ENCODE results near the gene CD6. TPM values are rescaled to one million over a fixed set of nuclear protein-coding genes. Genes with fewer than 3 reads are reported as not detected.

The CD6 gene
- total RNA-seq, 1 donor from 2014 or later: not detected

DNA sequence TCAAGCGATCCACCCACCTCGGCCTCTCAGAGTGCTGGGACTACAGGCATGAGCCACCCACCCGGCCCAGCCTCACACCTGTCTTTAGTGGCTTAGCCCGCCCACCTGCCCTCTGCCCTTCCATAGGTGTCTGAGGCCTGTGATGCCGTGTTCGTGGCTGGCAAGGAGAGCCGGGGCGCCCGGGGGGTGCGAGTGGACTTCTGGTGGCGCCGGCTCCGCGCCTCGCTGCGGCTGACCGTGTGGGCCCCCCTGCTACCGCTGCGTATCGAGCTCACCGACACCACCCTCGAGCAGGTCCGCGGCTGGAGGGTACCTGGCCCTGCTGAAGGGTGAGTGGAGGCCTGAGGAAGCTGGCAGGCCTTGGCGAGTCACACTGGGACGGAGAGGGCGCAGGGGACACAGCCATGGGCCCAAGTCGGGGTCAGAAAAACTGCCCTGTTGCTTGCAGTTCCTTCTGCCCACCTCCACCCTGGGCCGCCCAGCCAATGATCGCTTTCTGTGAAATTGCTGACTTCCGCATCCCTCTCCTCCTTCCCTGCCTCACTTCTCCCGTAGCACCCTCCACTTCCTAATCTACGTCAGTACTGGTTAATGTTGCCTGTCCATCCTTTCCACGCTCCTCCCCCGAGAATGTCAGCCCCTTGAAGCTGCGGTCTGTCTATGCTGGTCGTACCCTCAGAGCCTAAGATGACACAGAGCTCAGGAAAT lies 37.9 kb upstream of the CD6 start:
- TF ChIP-seq, protein P1, sequence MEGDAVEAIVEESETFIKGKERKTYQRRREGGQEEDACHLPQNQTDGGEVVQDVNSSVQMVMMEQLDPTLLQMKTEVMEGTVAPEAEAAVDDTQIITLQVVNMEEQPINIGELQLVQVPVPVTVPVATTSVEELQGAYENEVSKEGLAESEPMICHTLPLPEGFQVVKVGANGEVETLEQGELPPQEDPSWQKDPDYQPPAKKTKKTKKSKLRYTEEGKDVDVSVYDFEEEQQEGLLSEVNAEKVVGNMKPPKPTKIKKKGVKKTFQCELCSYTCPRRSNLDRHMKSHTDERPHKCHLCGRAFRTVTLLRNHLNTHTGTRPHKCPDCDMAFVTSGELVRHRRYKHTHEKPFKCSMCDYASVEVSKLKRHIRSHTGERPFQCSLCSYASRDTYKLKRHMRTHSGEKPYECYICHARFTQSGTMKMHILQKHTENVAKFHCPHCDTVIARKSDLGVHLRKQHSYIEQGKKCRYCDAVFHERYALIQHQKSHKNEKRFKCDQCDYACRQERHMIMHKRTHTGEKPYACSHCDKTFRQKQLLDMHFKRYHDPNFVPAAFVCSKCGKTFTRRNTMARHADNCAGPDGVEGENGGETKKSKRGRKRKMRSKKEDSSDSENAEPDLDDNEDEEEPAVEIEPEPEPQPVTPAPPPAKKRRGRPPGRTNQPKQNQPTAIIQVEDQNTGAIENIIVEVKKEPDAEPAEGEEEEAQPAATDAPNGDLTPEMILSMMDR (IDR thresholded peaks at IDR 0.05; ENCODE audit: insufficient read depth, low read length, severe bottlenecking): no peak
- no peaks in the 10 kb centered on the region for H3K27me3 ChIP-seq (ENCODE audit: control insufficient read depth, insufficient read depth, low read length)
- DNase-seq (ENCODE audit: low read depth): no peak
- FAIRE-seq: no peak
- peaks cover 25% of the 10 kb centered on the region for H3K36me3 ChIP-seq (ENCODE audit: control insufficient read depth, insufficient read depth, low read length)
- no peak overlapping the region for H3K4me3 ChIP-seq (ENCODE audit: low read depth, low read length)

DNA sequence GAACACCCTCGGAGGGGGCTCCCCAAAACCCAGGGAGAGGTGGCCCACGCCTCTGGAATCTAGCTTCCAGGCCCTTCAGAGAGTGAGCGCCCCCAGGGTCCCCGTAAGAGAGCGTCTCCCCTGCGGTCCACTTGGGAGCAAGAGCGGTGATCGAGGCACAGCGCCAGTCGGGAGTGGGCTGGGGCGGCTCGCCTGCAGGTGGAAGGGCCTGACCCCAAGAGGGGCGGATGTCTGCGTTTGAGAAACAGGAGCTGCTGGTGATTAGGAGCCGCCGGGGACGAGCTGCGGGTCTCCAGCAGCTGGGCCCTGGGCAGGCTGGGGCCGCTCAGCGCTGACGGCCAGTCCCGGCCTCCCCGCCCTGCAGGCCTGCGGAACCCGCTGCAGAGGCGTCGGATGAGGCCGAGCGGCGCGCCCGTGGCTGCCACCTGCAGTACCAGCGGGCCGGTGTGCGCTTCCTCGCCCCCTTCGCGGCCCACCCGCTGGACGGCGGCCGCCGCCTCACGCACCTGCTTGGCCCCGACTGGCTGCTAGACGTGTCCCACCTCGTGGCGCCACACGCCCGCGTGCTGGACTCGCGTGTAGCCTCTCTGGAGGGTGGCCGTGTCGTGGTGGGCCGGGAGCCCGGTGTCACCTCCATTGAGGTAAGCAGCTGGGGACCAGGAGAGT lies 37.2 kb upstream of the CD6 start:
- TF ChIP-seq, protein P1 (IDR thresholded peaks at IDR 0.05; ENCODE audit: insufficient read depth, low read length, severe bottlenecking): no peak
- Histone ChIP-seq H3K4me3 (ENCODE audit: low read depth, low read length) (no peak overlapping the region), H3K27me3 (ENCODE audit: control insufficient read depth, insufficient read depth, low read length) (no peaks in the 10 kb centered on the region), H3K36me3 (ENCODE audit: control insufficient read depth, insufficient read depth, low read length) (peaks cover 21% of the 10 kb centered on the region)
- no peak for FAIRE-seq
- no peak for DNase-seq (ENCODE audit: low read depth)

DNA sequence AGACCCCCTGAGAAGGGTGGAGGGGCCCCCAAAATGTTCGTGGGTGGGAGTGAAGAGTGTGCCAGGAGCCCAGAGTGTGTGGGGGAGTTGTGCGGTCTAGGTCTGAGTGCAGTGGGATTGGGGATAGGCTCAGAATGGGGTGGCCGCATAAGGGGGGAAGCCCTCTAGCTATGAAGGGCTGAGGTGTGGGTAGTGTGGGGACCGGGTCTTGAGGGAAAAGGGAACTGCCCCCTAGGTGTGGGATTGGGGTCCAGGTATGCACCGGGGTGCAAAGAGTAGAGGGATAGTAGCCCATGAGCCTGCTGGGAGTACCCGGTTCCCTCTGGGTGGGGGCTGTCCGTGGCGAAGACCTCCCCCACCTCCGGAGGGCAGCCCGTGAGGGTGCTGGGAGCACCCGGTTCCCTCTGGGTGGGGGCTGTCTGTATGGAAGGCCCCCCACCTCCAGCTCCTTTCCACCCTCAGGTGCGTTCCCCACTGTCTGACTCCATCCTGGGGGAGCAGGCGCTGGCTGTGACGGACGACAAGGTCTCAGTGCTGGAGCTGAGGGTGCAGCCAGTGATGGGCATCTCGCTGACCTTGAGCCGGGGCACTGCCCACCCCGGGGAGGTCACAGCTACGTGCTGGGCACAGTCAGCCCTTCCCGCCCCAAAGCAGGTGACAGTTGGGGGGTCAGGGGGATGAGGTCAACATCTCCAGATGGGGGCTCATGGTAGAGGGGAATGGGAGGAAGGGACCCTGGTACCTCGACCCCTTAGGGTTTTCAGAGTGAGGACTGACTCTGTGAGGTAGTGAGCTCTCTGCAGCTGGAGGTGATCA lies 36.5 kb upstream of the CD6 start:
- TF ChIP-seq, protein P1 (IDR thresholded peaks at IDR 0.05; ENCODE audit: insufficient read depth, low read length, severe bottlenecking): no peak
- Histone ChIP-seq H3K36me3 (ENCODE audit: control insufficient read depth, insufficient read depth, low read length) (peaks cover 21% of the 10 kb centered on the region), H3K4me3 (ENCODE audit: low read depth, low read length) (no peak overlapping the region), H3K27me3 (ENCODE audit: control insufficient read depth, insufficient read depth, low read length) (no peaks in the 10 kb centered on the region)
- DNase-seq (ENCODE audit: low read depth) (no peak), FAIRE-seq (no peak)

DNA sequence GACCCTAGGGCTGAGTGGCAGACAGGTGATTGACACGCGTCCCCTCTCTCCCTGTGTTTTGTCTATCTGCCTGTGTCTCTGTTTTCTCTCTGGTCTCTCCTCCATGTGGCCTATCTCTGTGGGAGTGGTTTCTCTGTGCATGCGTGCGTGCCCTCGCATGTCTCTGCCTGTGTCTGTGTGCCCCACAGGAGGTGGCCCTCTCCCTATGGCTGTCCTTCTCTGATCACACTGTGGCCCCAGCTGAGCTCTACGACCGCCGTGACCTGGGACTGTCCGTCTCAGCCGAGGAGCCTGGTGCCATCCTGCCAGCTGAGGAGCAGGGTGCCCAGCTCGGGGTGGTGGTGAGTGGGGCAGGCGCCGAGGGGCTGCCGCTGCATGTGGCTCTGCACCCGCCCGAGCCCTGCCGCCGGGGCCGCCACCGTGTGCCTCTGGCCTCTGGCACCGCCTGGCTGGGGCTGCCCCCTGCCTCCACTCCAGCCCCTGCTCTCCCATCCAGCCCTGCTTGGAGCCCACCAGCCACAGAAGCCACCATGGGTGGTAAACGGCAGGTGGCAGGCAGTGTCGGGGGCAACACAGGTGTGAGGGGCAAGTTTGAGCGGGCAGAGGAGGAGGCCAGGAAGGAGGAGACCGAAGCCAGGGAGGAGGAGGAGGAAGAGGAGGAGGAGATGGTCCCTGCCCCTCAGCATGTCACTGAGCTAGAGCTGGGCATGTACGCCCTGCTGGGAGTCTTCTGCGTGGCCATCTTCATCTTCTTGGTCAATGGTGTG lies 35.6 kb upstream of the CD6 start:
- TF ChIP-seq, protein P1 (IDR thresholded peaks at IDR 0.05; ENCODE audit: insufficient read depth, low read length, severe bottlenecking): no peak
- H3K27me3 ChIP-seq (ENCODE audit: control insufficient read depth, insufficient read depth, low read length): no peaks in the 10 kb centered on the region
- peaks cover 17% of the 10 kb centered on the region for H3K36me3 ChIP-seq (ENCODE audit: control insufficient read depth, insufficient read depth, low read length)
- no peak overlapping the region for H3K4me3 ChIP-seq (ENCODE audit: low read depth, low read length)
- FAIRE-seq (no peak), DNase-seq (ENCODE audit: low read depth) (peak; percentile 25)

DNA sequence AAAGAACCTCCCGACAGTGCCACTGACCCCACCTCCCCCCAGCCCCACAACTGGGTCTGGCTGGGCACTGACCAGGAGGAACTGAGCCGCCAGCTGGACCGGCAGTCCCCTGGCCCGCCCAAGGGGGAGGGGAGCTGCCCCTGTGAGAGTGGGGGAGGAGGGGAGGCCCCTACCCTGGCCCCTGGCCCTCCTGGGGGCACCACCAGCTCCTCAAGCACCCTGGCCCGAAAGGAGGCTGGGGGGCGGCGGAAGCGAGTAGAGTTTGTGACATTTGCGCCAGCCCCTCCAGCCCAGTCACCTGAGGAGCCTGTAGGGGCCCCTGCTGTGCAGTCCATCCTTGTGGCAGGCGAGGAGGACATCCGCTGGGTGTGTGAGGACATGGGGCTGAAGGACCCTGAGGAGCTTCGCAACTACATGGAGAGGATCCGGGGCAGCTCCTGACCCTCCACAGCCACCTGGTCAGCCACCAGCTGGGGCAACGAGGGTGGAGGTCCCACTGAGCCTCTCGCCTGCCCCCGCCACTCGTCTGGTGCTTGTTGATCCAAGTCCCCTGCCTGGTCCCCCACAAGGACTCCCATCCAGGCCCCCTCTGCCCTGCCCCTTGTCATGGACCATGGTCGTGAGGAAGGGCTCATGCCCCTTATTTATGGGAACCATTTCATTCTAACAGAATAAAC lies 34.9 kb upstream of the CD6 start:
- TF ChIP-seq, protein P1 (IDR thresholded peaks at IDR 0.05; ENCODE audit: insufficient read depth, low read length, severe bottlenecking): no peak
- FAIRE-seq (no peak), DNase-seq (ENCODE audit: low read depth) (no peak)
- Histone ChIP-seq H3K4me3 (ENCODE audit: low read depth, low read length) (no peak overlapping the region), H3K27me3 (ENCODE audit: control insufficient read depth, insufficient read depth, low read length) (no peaks in the 10 kb centered on the region), H3K36me3 (ENCODE audit: control insufficient read depth, insufficient read depth, low read length) (peaks cover 14% of the 10 kb centered on the region)
